ENCODE data around the gene TMEM11. TPM values are rescaled to one million over a fixed set of nuclear protein-coding genes. Genes with fewer than 3 reads are reported as not detected.

Gene TMEM11, protein sequence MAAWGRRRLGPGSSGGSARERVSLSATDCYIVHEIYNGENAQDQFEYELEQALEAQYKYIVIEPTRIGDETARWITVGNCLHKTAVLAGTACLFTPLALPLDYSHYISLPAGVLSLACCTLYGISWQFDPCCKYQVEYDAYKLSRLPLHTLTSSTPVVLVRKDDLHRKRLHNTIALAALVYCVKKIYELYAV
- 57.5 to 76.9 TPM (median 66.6 TPM) in 5 replicates for total RNA-seq (2022; extraction: Qiagen RNA extraction)

DNA sequence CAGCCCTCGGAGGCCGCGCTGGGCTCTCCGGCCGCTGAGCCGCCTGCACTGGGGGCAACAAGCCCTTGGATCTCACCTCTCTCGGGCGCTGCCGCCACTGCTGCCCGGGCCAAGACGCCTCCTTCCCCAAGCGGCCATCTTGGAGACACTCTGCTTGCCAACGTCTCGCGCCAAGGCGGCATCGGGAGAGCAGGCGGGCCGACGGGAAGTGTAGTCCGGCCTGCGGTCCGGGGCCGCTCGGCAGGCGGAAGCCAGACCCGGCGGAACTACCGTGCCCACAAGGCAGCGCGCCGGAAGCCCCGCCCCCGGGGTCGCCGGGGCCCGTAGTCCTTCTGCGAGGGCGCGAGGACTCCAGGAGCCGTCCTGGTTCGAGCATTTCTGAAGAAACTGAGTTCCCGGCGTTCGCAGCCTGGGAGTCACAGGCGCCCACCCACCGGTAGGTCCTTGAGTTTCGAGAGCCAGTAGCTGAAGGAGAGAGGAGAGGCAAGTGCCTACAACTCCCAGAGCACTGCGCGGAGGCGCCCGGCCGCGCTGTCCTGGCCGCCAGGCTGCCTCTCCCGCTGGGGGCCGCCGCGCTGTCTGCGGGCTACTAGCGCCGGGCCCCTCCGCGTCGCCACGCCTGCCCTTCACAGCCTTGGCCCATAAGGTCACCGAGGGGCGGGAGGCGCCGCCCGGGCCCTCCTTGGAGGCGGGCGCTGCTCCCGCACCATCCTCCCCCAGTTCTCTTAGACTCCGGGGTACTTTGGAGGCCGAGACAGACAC lies at the start of gene TMEM11:
TSS of gene TMEM11 (minus strand) at position 147 of the 762 bp plus-strand sequence. CDS start at position 138, 9 bp downstream.

DNA sequence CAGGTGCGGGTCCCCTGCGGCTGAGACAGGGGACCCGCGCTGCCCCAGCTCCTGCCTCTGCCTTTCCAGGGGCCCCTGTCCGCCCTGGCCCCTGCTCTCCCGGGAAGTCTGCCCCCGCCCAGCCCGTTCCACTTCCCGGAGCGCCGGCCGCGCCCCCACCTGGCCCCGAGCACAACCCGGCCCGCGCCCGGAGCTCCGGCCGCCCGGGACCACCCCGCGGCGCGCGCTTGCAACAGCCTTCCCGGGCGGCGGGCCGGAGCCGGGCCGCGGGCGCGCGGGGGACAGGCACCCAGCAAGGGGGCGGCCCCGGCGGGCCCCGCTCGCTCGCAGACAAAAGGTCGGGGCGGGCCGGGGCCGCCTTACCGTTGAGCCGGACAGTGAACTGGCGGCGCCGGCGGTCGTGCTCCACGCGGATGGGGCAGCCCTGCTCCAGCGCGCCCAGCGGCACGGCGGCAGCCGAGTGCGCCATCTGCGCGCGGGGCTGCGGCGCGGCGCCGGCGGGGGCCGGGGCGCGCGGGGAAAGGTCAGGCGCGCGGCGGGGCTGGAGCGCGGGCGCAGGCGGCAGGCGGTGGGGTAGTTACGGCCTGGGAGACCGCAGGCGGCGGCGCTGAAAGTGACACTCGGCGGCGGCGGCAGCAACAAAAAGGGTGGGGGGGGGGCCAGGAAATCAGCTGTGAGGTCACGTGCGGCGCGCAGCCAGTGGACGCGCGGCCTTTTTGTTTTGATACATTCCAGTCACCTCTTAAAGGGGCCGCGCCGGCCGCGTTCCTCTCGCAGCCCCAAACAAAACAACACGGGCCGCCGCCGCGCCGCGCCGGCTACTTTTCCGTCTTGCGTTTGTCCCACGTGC lies 39.1 kb upstream of the TMEM11 start, which contains the start of gene NATD1:
TSS of gene NATD1 (minus strand) at position 615 of the 850 bp plus-strand sequence. CDS start at position 469, 146 bp downstream.

Other genes with a start within 250 kb of the TMEM11 start
- 111 to 150 TPM (median 146 TPM) in 5 replicates for gene USP22, start 171.2 kb downstream of the TMEM11 start, total RNA-seq (2022; extraction: Qiagen RNA extraction)
- 19.3 to 23.7 TPM (median 20.4 TPM) in 5 replicates for gene DHRS7B, start 87.2 kb downstream of the TMEM11 start, total RNA-seq (2022; extraction: Qiagen RNA extraction)
- 2.6 to 4.4 TPM (median 3.5 TPM) in 5 replicates for gene NATD1, start 39.2 kb upstream of the TMEM11 start, total RNA-seq (2022; extraction: Qiagen RNA extraction)
- 84.7 to 107 TPM (median 93.0 TPM) in 5 replicates for gene MAP2K3, start 70.5 kb upstream of the TMEM11 start, total RNA-seq (2022; extraction: Qiagen RNA extraction)
- 1.5 to 2.1 TPM (median 1.9 TPM) in 5 replicates for gene KCNJ12, start 162.2 kb upstream of the TMEM11 start, total RNA-seq (2022; extraction: Qiagen RNA extraction)

Data from A549 treated with dexamethasone at 1 μM for 4 hours (cell line).